Activated CD4-positive, alpha-beta T cell treated with anti-CD3 and anti-CD28 coated beads, Interleukin-2, Interleukin-6, amounts not matched to agents 100 ng/mL and 50 ng/mL, durations not matched to agents 16 hours and 8 hours (primary cell): ENCODE data around the gene COL8A2.
A peak's percentile ranks its signal among the peaks of the same experiment; 100 is the strongest.
"Not testable (repeated sequence)": the region's sequence is repeated elsewhere in the genome, so short reads cannot be mapped to it uniquely, and the experiment has no call there.

Source experiments
- DNase-seq: peaks from one replicate; pipeline ENCODE4 v3.0.0-alpha.2; 2020

Gene COL8A2

GRCh38 chr1:36125129-36125991 is at the start of gene COL8A2:
TSS of gene COL8A2 (minus strand) at chr1:36125222. CDS start at chr1:36100242, 24,980 bp downstream.
- DNase-seq = no peak

GRCh38 chr1:36174713-36175112 is 49.7 kb upstream of the COL8A2 start:
- DNase-seq = no peak

DNA sequence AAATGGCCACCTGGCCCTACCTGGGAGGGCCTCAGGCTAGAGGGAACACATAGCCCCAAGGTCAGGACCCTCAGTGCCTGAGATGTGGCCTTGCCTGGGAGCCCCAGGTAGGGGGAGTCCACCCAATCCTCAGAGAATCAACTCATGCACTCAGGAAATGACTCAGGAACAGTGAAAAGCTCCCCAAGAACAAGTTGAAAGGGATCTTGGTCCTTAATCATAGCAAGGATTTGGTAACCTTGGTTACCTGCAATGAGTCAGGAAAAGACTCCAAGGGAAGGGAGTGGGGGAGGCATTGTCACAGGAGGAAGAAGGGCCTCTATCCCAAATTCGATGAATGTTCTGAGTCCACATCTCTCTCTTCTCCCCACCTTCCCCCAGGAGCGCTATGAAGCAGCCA is 48.0 kb upstream of the COL8A2 start:
- DNase-seq = no peak

DNA sequence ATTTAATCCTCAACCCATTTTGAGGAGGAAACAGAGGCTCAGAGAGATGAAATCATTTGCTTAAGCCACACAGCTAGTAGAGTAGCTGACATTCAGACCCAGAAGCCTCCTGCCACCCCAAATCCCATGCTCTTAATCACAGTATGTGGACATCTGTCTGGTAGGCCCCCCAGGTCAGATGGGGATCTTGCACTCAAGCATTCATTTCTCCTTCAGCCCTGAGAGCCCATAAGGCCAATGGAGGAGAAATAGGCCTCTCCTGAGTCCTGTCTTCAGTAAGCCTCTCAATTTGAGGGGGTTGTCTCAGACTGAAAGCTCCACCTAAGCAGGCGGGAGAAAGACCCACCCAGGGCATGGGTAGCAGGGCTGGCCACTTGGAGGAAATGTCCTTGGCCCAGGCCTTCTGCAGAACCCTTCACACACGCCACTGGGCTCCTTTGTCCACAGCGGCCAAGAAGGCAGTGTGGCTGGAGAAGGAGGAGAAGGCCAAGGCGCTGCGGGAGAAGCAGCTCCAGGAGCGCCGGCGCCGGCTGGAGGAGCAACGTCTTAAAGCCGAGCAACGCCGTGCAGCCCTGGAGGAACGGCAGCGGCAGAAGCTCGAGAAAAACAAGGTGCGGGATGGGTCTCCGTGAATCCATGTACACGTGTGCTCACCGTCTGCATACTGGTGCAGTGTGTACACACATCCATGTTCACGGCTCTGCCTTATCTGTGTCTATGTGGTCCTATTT is 47.2 kb upstream of the COL8A2 start:
- DNase-seq = no peak

- DNase-seq = no peak
These were observed 45.8 kb upstream of the COL8A2 start for GRCh38 chr1:36170643-36171412.

DNA sequence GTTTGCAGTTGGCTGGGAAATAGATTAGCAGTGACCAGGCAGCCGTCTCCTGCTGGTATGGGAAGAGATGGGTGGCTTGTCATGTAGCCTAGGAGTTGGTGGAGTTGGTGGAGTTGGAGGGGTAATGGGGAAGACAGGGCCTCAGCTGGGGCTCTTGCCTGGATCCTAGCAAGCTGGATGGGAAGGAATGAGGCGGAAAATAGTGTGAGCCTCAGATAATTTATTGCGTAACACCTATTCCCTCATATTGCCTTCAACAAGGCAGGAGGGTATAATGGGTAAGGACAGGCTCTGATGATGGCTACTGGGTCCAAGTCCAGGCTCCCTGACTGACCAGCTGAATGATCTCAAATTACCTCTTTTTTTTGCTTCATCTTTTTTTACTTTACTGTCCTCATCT is 43.5 kb upstream of the COL8A2 start:
- no peak for DNase-seq

DNA sequence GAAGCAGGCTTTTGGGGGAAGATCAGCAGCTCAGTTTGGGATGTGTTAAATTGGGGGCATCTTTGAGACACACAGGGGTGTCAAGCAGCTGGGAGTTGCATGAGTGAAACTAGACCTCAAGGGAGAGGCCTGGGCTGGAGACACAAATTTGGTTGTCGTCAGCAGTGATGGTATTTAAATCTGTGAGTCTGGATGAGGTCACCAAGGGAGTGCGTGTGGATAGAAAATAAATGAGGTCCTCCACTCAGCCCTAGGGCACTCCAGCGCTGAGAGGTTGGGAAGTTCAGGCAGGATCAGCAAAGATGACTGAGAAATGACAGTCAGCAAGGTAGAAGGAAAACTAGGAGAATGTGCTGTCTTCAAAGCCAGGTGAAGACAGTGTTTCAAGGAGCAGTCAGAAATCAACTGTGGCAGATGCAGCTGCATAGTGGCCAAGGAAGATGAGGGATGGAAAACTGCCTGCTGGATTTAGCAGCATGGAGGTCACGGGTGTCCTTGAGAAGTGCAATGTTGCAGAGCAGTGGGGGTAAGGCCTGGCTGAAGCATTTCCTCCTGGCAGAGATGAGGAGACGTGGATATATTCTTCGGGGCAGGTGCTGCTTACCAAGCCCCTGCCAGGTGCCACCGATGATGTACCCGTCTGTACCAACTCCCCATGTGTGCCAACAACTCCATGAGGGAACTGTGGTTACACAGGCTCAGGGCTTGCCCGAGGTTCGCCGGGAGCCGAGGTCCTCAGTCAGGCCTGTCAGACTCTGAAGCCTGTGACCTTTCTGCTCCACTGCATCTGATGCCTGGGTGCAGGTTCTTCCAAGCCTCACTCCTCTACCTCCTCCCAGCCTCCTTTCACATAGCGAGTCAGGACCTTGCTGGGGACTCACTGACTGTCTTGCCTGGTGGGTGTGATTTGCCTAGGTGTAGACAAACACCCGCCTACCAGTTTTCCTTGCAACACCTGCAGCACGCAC is 42.2 kb upstream of the COL8A2 start:
- no peak for DNase-seq

- no peak for DNase-seq
These were observed 41.1 kb upstream of the COL8A2 start for GRCh38 chr1:36166136-36166535.

GRCh38 chr1:36165145-36165544 is 40.1 kb upstream of the COL8A2 start:
- no peak for DNase-seq

DNA sequence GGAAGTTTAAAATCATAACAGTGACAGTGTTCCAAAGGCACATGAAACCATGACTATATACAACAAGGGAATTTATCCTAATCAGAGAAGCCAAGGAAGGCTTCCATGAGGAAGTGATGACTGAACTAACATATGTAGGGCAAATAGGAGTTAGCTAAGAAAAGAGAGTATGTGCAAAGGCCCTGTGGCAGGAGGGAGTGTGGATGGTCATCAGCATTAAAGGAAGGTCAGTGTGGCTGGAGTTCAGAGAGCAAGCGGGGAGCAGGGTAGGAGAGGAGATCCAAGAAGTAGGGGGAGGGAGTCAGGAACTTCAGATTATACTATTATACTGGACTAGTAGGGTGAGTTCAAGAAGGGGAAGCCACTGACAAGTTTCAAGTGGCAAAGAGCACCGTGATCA is 39.3 kb upstream of the COL8A2 start:
- no peak for DNase-seq

DNA sequence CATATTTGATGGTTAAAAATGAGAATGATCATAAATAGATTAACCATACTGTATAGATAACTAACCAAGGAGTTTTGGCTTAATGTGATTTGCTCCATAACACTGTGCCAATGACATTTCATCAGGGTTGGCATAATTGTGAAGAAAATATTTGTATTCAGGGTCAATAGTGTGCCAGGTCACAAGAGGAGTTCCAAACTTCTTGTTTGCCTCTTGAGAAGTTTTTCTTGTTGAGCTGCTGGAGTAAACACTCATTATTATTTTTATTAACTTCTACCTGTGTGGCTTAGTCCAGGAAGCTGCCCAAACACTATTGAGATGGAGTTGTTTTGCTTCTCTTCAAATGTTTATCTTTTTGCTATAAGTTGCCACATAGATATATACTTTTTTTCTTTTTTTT is 38.4 kb upstream of the COL8A2 start:
- DNase-seq = no peak

DNA sequence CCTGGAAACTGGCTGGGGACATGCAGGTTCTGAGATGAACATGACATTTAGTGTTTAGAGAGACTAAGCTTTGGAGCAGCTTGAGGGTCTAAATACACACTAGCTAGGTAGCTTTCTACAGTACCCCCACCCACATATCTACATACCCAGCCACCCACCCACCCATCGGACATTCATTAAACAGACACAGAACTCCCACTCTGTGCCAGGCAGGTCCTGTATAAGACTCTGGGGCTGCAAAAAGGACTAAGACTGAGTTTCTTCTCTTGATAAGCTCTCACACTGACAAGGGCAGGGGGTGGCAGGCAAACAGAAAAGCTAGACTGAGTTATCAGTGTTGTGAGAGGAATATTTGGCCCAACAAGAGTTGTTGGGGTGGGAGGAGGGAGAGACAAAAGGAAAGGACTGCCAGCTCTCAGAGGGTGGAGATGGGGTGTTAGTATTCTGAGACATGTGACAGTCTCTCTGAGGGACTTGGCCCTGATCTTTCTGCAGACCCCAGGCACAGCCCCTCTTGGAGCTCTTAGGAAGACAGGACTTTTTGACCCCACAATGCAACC is 37.7 kb upstream of the COL8A2 start:
- DNase-seq = no peak

DNA sequence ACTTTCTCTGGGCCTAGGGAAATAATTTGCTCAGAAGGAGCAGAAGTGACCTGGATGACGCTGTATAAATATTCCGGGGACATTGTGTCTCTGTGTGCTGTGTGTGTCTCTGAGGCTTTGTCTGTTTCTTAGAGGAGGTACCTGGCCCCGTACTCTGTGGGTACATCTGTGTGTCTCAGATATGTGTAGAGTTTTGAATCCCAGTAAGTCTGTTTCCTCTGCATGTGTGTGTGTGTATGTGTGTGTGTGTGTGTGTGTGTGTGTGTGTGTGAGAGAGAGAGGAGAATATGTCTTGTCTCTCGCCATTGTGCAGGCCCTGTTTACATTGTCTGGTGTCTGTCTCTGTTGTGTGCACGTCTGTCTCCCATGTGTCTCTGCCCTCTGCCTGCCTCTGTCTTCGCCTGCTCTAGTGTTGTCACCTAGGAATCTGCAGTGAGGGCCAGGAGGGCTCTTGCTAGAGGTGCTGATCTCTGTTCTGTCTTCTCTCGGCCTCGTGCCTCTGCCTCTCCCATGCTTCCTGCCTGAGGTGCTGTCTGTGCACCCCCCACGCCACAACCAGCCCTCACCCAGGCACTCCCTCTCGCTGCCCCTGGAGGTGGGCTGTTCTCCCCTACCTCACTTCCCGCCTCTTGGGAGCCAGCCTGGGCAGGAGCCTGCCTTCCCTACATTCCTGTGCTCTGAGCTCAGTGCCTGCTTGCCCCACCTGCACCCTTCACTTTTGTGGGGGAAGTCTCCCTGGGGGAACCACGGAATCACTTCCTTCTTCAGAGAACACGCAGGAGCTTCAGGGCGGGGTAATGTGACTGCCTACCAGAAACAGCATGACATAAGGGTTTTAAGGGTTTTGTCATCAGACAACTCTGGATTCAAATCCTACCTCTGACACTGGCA is 36.9 kb upstream of the COL8A2 start:
- DNase-seq = peak; percentile 47

- DNase-seq = peak; percentile 86
These were observed 36.0 kb upstream of the COL8A2 start for GRCh38 chr1:36160949-36161485.

- DNase-seq = no peak
These were observed 35.4 kb upstream of the COL8A2 start for GRCh38 chr1:36160388-36160948.

- no peak for DNase-seq
These were observed 34.8 kb upstream of the COL8A2 start for GRCh38 chr1:36159614-36160387.

DNA sequence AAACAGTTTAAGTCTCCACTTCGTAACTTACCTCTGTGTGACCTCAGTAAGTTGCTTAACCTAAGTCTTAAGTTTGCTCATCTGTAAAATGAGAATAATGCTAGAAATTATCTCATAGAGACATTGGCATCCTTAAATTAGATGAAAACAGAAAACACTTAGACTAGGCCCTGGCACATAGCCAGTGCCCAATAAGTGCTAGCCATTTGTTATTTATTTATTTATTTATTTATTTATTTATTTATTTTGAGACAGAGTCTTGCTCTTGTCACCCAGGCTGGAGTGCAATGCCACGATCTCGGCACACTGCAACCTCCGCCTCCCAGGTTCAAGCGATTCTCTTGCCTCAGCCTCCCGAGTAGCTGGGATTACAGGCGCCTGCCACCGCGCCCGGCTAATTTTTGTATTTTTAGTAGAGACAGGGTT is 33.8 kb upstream of the COL8A2 start:
- not testable (repeated sequence) for DNase-seq

GRCh38 chr1:36157973-36158826 is 33.2 kb upstream of the COL8A2 start:
- DNase-seq = no peak
